ENCODE measurements around the gene AMER1.

DNA sequence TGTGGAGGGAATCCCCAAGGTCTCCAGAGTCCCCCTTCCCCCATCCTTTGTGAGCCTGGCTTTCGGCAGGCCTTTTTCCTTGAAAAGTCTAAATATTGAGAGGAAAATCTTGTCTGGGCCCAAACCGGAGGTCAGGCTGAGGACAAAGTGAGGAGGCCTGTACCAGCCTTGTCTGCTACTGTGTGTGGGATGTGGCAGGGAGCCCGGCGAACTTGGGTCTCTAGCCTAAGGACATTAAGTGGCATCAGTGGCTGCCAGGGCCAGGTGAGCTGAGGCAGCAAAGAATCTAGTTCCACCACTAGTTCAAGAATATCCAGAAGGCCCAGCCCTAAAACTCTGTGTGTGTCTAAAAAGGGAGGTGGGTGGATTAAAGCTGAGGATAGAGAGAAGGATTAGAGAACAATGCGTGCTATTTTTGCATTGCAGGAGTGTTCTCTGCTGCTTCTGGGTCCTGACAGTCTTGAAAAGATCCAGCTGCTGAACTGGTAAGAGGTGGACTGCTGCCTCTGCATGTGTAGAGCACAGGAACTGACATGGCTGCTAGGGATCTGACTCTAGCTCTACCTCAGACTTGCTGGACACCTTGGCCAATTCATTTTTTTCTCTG, 1.2 kb upstream of the AMER1 start:
- TF ChIP-seq, protein P1, sequence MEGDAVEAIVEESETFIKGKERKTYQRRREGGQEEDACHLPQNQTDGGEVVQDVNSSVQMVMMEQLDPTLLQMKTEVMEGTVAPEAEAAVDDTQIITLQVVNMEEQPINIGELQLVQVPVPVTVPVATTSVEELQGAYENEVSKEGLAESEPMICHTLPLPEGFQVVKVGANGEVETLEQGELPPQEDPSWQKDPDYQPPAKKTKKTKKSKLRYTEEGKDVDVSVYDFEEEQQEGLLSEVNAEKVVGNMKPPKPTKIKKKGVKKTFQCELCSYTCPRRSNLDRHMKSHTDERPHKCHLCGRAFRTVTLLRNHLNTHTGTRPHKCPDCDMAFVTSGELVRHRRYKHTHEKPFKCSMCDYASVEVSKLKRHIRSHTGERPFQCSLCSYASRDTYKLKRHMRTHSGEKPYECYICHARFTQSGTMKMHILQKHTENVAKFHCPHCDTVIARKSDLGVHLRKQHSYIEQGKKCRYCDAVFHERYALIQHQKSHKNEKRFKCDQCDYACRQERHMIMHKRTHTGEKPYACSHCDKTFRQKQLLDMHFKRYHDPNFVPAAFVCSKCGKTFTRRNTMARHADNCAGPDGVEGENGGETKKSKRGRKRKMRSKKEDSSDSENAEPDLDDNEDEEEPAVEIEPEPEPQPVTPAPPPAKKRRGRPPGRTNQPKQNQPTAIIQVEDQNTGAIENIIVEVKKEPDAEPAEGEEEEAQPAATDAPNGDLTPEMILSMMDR (IDR thresholded peaks at IDR 0.05; ENCODE audit: low read depth, low read length, poor library complexity, severe bottlenecking): no peak
- TF ChIP-seq EZH2phosphoT487 (IDR thresholded peaks at IDR 0.05; ENCODE audit: borderline replicate concordance, low read length): no peak

Measured in DOHH2 (cell line).